ENCODE data around the gene ABCB11.

- TF ChIP-seq CTCF (IDR thresholded peaks at IDR 0.05), result no peak
- TF ChIP-seq POLR2AphosphoS5 (IDR thresholded peaks at IDR 0.05), result no peak
- no peak for TF ChIP-seq POLR2A (IDR thresholded peaks at IDR 0.05; ENCODE audit: low read depth)
- TF ChIP-seq EP300 (IDR thresholded peaks at IDR 0.05), result no peak
Measured at GRCh38 chr2:168941297-168941696, 89.8 kb downstream of the ABCB11 start.
